ENCODE measurements around the gene TERC.
A peak's percentile ranks its signal among the peaks of the same experiment; 100 is the strongest.

The TERC gene

DNA sequence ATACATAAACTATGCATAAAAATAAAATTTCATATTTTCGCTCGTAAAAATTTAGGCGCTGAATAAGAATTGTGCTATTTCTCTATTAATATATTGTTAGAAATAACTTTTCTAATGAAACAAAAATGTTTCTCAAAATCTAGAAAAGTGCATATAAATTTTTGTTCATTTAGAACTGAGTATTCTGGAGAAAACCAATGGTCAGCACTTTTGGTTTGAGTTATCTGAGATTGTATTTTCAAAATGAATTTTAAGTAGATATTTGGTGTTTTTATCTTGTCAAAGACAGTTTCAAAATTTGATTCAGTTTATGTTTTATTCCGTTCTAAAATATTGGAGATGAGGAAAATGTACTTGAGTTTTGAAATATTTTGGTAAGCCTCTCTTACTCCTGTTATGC, 22.3 kb upstream of the TERC start:
- no peak for DNase-seq (ENCODE audit: low read depth)

DNA sequence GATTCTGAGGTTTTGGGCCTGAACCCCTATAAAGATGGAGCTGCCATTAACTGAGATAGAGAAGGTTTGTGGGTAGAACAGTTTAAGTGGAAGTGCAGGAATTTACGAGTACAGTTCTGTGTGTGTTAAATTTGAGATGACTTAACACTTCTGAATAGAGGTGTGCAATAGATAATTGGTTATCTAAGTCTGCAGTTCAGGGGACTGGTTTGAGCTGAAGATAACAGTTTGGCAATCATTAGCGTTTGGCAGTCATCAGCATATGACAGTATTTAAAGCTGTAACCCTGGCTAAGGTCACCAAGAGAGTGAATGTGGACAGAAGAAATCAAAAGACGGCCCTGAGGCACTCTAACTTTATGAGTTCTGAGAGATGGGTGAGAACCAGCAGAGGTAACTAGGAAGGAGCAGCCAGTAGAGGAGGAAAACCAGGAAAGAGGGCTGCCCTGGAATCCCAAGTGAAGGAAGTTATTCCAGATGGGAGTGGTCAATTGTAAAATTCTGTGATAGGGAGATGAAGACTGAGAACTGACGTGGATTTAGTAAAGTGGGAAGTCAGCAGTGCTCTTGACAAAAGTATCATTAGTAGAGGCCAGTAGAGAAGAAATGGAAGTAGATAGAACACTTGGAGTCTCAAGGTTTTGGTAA, 16.5 kb upstream of the TERC start:
- H3K4me3 ChIP-seq (ENCODE audit: low read depth, low read length), result no peak overlapping the region
- no peak for DNase-seq (ENCODE audit: low read depth)
- TF ChIP-seq, protein P1, sequence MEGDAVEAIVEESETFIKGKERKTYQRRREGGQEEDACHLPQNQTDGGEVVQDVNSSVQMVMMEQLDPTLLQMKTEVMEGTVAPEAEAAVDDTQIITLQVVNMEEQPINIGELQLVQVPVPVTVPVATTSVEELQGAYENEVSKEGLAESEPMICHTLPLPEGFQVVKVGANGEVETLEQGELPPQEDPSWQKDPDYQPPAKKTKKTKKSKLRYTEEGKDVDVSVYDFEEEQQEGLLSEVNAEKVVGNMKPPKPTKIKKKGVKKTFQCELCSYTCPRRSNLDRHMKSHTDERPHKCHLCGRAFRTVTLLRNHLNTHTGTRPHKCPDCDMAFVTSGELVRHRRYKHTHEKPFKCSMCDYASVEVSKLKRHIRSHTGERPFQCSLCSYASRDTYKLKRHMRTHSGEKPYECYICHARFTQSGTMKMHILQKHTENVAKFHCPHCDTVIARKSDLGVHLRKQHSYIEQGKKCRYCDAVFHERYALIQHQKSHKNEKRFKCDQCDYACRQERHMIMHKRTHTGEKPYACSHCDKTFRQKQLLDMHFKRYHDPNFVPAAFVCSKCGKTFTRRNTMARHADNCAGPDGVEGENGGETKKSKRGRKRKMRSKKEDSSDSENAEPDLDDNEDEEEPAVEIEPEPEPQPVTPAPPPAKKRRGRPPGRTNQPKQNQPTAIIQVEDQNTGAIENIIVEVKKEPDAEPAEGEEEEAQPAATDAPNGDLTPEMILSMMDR (IDR thresholded peaks at IDR 0.05; ENCODE audit: low read depth, low read length, missing control alignments), result no peak
- in situ Hi-C loops (cut with HindIII; ENCODE audit: low sequenced_read_pairs), result no loop called here

More for the DNA sequence above, 22.3 kb upstream of the TERC start:
- in situ Hi-C loops (cut with HindIII; ENCODE audit: low sequenced_read_pairs), result no loop called here
- no peak overlapping the region for H3K4me3 ChIP-seq (ENCODE audit: low read depth, low read length)
- TF ChIP-seq, protein P1 (IDR thresholded peaks at IDR 0.05; ENCODE audit: low read depth, low read length, missing control alignments), result no peak

DNA sequence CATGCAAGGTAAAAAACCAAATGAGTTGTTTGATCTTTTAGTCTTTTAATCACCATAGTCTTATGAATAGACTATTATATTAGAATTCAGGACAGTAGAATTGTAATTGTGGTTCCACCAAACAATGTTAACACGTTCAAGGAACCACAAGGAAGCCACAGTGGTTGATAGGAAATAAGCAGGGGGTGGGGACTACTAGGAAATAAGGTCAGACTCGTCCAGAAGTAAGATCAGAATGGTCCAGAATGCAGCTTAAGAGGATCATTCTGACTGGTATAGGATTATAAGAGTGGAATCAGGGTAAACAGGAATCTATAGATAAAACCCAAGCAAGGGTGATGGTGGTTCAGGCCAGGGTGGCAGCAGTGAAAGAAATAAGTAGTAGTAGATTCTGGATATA, 15.9 kb upstream of the TERC start:
- in situ Hi-C loops (cut with HindIII; ENCODE audit: low sequenced_read_pairs), result no loop called here
- DNase-seq (ENCODE audit: low read depth), result no peak
- no peak overlapping the region for H3K4me3 ChIP-seq (ENCODE audit: low read depth, low read length)
- TF ChIP-seq, protein P1 (IDR thresholded peaks at IDR 0.05; ENCODE audit: low read depth, low read length, missing control alignments), result no peak

DNA sequence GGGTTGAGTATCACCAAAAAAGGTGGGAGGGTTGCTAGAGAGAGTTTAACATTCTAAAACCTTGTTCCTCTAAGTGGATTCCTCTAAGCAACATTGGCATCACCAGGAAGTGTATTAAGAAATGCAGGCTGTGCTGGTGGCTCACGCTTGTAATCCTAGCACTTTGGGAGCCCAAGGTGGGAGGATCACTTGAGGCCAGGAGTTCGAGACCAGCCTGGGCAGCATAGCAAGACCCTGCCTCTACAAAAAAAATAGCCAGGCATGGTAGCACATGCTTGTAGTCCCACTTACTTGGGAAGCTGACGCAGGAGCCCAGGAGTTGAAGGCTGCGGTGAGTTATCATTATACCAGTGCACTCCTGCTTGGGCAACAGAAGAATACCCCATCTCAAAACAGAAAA, 13.0 kb upstream of the TERC start:
- DNase-seq (ENCODE audit: low read depth), result no peak
- H3K4me3 ChIP-seq (ENCODE audit: low read depth, low read length), result no peak overlapping the region
- in situ Hi-C loops (cut with HindIII; ENCODE audit: low sequenced_read_pairs), result no loop called here
- TF ChIP-seq, protein P1 (IDR thresholded peaks at IDR 0.05; ENCODE audit: low read depth, low read length, missing control alignments), result no peak

DNA sequence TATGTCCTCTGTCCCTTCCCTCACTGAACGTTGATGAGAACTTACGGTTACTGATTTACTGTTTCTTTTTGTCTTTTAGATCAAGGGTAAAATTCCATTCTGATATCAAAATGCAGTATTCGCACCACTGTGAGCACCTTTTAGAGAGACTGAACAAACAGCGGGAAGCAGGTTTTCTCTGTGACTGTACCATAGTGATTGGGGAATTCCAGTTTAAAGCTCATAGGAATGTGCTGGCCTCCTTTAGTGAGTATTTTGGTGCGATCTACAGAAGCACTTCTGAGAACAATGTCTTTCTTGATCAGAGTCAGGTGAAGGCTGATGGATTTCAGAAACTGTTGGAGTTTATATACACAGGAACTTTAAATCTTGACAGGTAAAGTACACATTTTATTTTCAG, 9.3 kb upstream of the TERC start:
- in situ Hi-C loops (cut with HindIII; ENCODE audit: low sequenced_read_pairs), result no loop called here
- TF ChIP-seq, protein P1 (IDR thresholded peaks at IDR 0.05; ENCODE audit: low read depth, low read length, missing control alignments), result no peak
- peak overlapping the region; percentile 98 for H3K4me3 ChIP-seq (ENCODE audit: low read depth, low read length)
- no peak for DNase-seq (ENCODE audit: low read depth)

DNA sequence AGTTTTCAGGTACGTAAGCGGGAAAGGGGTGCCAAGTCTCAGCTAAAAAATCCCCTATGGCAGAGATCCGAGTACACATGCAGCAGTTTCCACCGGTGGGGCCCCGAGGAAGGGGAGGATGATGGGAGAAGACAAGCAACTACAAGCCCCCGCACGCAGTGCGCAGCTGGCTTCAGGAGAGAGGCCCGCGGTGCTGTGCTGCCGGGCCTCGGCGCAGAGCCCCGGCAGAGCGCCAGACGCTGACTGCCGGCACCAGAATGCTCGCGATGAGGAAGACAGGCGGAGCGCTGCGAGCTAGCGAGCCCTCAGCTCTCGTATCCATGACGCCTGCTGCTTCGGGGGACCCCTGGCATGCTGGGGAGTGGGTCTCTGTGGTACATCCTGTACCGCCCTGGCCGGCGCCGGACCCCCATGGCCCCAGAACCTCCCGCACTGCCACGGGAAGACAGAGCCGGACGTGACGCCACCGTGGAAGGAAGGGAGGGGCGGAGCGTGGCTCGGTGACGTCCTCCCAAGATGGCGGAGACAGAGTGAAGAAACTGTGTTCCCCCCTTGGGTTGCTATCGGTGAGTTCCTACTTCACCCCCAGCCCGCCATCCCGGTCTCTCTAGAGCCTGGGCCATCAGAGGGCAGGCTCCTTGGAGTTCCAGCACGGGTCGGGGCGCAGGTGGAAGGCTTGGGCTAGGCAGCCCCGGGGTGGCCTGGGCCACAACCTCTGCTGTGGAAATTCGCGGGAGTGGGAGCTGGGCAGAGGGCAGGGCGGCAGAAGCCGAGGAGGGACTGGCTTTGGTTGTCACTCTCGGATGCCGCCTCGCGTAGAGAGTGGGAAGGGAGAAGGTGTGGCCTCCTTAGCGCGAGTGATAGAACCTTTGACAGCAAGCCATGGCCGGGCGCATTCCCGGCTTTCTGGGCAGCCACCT, 8.3 kb upstream of the TERC start, which contains the start of gene MYNN:
Gene MYNN, plus strand, starts transcription at position 500 of the 920 bp plus-strand sequence. CDS start 900 bp downstream, outside the sequence.
- in situ Hi-C loops (cut with HindIII; ENCODE audit: low sequenced_read_pairs), result no loop called here
- H3K4me3 ChIP-seq (ENCODE audit: low read depth, low read length), result peak within 1 kb of the TSS; percentile 98
- TF ChIP-seq, protein P1 (IDR thresholded peaks at IDR 0.05; ENCODE audit: low read depth, low read length, missing control alignments), result no peak
- DNase-seq (ENCODE audit: low read depth), result peak; percentile 75

Data from astrocyte of the cerebellum (primary cell).